ENCODE results near the gene C5AR2.
"Not testable (repeated sequence)": the region's sequence is repeated elsewhere in the genome, so short reads cannot be mapped to it uniquely, and the experiment has no call there.

Gene C5AR2

GRCh38 chr19:47322058-47322457, 9.9 kb upstream of the C5AR2 start:
- no peak overlapping the region for H3K4me3 ChIP-seq (ENCODE audit: low read depth, low read length)
- TF ChIP-seq, protein P1, sequence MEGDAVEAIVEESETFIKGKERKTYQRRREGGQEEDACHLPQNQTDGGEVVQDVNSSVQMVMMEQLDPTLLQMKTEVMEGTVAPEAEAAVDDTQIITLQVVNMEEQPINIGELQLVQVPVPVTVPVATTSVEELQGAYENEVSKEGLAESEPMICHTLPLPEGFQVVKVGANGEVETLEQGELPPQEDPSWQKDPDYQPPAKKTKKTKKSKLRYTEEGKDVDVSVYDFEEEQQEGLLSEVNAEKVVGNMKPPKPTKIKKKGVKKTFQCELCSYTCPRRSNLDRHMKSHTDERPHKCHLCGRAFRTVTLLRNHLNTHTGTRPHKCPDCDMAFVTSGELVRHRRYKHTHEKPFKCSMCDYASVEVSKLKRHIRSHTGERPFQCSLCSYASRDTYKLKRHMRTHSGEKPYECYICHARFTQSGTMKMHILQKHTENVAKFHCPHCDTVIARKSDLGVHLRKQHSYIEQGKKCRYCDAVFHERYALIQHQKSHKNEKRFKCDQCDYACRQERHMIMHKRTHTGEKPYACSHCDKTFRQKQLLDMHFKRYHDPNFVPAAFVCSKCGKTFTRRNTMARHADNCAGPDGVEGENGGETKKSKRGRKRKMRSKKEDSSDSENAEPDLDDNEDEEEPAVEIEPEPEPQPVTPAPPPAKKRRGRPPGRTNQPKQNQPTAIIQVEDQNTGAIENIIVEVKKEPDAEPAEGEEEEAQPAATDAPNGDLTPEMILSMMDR (IDR thresholded peaks at IDR 0.05; ENCODE audit: low read depth, low read length), result no peak
- no peak for DNase-seq (ENCODE audit: low read depth, low spot score)
- in situ Hi-C loops (cut with HindIII; ENCODE audit: low sequenced_read_pairs), result no loop called here

- H3K4me3 ChIP-seq (ENCODE audit: low read depth, low read length), result no peak overlapping the region
- TF ChIP-seq, protein P1 (IDR thresholded peaks at IDR 0.05; ENCODE audit: low read depth, low read length), result no peak
- in situ Hi-C loops (cut with HindIII; ENCODE audit: low sequenced_read_pairs), result no loop called here
- no peak for DNase-seq (ENCODE audit: low read depth, low spot score)
Observed at GRCh38 chr19:47323409-47323808, 8.6 kb upstream of the C5AR2 start.

GRCh38 chr19:47323872-47324271, 8.1 kb upstream of the C5AR2 start:
- DNase-seq (ENCODE audit: low read depth, low spot score), result no peak
- TF ChIP-seq, protein P1 (IDR thresholded peaks at IDR 0.05; ENCODE audit: low read depth, low read length), result no peak
- in situ Hi-C loops (cut with HindIII; ENCODE audit: low sequenced_read_pairs), result no loop called here
- H3K4me3 ChIP-seq (ENCODE audit: low read depth, low read length), result no peak overlapping the region

GRCh38 chr19:47324502-47324901, 7.5 kb upstream of the C5AR2 start:
- H3K4me3 ChIP-seq (ENCODE audit: low read depth, low read length), result no peak overlapping the region
- no peak for DNase-seq (ENCODE audit: low read depth, low spot score)
- TF ChIP-seq, protein P1 (IDR thresholded peaks at IDR 0.05; ENCODE audit: low read depth, low read length), result no peak
- in situ Hi-C loops (cut with HindIII; ENCODE audit: low sequenced_read_pairs), result no loop called here

GRCh38 chr19:47330466-47330869, 1.5 kb upstream of the C5AR2 start:
- in situ Hi-C loops (cut with HindIII; ENCODE audit: low sequenced_read_pairs), result no loop called here

DNA sequence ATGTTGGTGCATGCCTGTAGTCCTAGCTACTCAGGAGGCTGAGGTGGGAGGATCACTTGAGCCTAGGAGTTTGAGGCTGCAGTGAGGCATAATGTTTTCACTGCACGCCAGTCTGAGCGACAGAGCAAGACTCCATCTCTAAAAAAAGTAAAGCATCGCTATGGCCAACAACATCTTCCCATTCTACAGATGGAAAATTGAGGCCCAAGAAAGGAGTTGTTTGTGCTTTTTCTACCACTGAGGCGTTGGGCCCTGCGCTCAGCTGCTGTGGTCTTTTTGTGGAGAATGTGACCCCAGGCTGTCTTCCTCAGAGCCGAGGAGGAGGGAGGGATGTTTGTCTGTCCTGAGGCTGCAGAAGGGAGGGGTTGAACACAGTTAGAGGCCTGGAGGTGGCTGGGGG, 485 bp upstream of the C5AR2 start:
- TF ChIP-seq, protein P1 (IDR thresholded peaks at IDR 0.05; ENCODE audit: low read depth, low read length), result no peak
- no peak overlapping the region for H3K4me3 ChIP-seq (ENCODE audit: low read depth, low read length)
- DNase-seq (ENCODE audit: low read depth, low spot score), result no peak
- in situ Hi-C loops (cut with HindIII; ENCODE audit: low sequenced_read_pairs), result no loop called here

More at GRCh38 chr19:47330466-47330869, 1.5 kb upstream of the C5AR2 start:
- no peak overlapping the region for H3K4me3 ChIP-seq (ENCODE audit: low read depth, low read length)
- TF ChIP-seq, protein P1 (IDR thresholded peaks at IDR 0.05; ENCODE audit: low read depth, low read length), result no peak
- peak; percentile 29 for DNase-seq (ENCODE audit: low read depth, low spot score)

DNA sequence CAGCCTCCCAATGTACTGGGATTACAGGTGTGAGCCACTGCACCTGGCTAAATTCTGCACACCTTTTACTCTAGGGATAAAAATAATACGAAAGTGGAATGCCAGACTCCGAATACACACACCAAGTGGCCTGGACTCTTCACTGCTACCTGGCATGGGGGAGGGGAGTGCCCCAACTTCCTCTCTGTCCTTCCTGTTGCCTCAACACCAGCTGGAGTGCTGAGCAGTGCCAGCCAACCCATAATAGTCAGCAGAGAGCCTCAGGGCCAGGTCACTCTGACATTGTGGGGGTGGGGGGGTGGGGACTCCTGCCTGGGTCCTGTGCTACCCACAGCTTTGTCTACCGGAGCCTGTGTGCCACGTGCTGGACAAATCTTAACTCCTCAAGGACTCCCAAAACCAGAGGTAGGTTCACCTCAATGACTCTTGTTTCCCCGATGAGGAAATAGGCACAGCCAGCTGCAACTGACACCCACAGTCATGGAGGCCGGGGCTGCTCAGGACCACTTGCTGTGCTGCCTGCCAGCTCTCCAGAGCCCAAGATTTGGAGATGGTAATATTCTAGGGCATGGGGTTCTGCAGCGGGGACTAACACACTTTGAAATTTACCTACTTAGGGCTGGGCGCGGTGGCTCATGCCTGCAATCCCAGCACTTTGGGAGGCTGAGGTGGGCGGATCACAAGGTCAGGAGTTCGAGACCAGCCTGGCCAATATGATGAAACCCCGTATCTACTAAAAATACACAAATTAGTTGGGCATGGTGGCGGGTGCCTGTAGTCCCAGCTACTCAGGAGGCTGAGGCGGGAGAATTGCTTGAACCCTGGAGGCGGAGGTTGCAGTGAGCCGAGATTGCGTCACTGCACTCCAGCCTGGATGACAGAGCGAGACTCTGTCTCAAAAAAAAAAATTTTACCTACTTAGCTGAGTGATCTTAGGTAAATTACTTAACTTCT, 5.1 kb downstream of the C5AR2 start:
- DNase-seq (ENCODE audit: low read depth, low spot score); H3K4me3 ChIP-seq (ENCODE audit: low read depth, low read length); in situ Hi-C loops (cut with HindIII; ENCODE audit: low sequenced_read_pairs): not testable (repeated sequence)

All from astrocyte of the spinal cord (primary cell).